Pancreas (tissue), 10 donors: ENCODE measurements around the gene TEX13B. TPM values are rescaled to one million over a fixed set of nuclear protein-coding genes. Genes with fewer than 3 reads are reported as not detected.

Experiments
- ATAC-seq, 4 donors: fragments of 200-7000 bp; cut with Tn5 transposase; one replicate each; pipeline versions ENCODE4 v1.8.0 to v1.9.1; 2020; ENCODE audit warnings: mild to moderate bottlenecking in 4 of 4, moderate library complexity in 4 of 4
- DNase-seq, 6 donors: peaks; one replicate each; pipeline ENCODE4 v3.0.0-alpha.2; 2020
- FAIRE-seq: peaks from 2 replicates; lab custom pipeline; 2012; peaks lifted over from hg19 to GRCh38; lab: Jason Lieb, UNC
- H3K27ac ChIP-seq, 4 donors: fragments of 200-600 bp; sonication (generic); 1 replicate in 3 of 4; 2 replicates in 1 of 4; pipeline versions ENCODE4 v1.5.0 to v1.8.0; 2020
- H3K27me3 ChIP-seq, 4 donors: fragments of 200-600 bp; one replicate each; pipeline ENCODE4 v1.8.0; 2021
- H3K36me3 ChIP-seq, 3 donors: fragments of 200-600 bp; sonication (generic) in 1 of 3; one replicate each; pipeline versions ENCODE4 v1.5.0 to v1.8.0; 2020 to 2021
- H3K4me1 ChIP-seq, 3 donors: fragments of 200-600 bp; one replicate each; pipeline ENCODE4 v1.8.0; 2021
- H3K4me3 ChIP-seq, 4 donors: fragments of 200-600 bp; sonication (generic) in 2 of 4; one replicate each; pipeline versions ENCODE4 v1.5.0 to v1.8.0; 2020 to 2021
- H3K9me3 ChIP-seq, 4 donors: fragments of 200-600 bp; one replicate each; pipeline ENCODE4 v1.8.0; 2021
- CTCF ChIP-seq, 4 donors: fragments of 200-600 bp; sonication (generic) in 3 of 4; IDR thresholded peaks; one replicate each; pipeline versions ENCODE4 v1.5.0 to v1.8.0; 2021; ENCODE audit warnings: antibody characterized with exemption in 4 of 4
- WGBS, 2 donors: extraction: QIAGEN DNeasy Blood & Tissue Kit; methylation state at CpG; one replicate each; pipeline ENCODE4 v1.1.7; 2013; 5-methylcytosine and 5-hydroxymethylcytosine counted together
- intact Hi-C, 3 donors: fragments of 100-400 bp; cut with DNase I; formaldehyde crosslinking; loops; one replicate each; pipeline versions ENCODE4 v1.11.1 to v1.14.2; 2022
- polyA plus RNA-seq, 2 donors: library from polyadenylated mRNA; stranded (reverse); fragments of 200-250 nt; gene quantifications; one replicate each; pipeline ENCODE4 v1.2.3, GENCODE V29; 2013
- total RNA-seq, 6 donors: library from RNA; stranded (reverse); fragmentation: NEBNext Ultra II Directional in 4 of 6; extraction: Animal tissue kit (Norgen Biotek cat#: 25700) in 4 of 6; gene quantifications; one replicate each; pipeline versions ENCODE4 v1.2.1 to v1.2.4, GENCODE V29; 2021 to 2023
- donor health status: healthy with polysubstance abuse.
- donor health status: DM: no; HTN: no; CAD: no; lungs with moderate emphysema.
- donor health status: DM: no; HTN: no; CAD: no.
- donor health status: control.
- donor health status: control.
- donor health status: Bipolar disorder and iron deficiency.
- donor health status: DM: yes; HTN: yes; CAD: no.
- donor health status: DM: no; HTN: no; CAD: no.
- donor health status: DM: no; HTN: no; CAD: no.
- donor health status: DM: yes; HTN: yes; CAD: no.

The TEX13B gene
- total RNA-seq (not detected), polyA plus RNA-seq (not detected)

GRCh38 chrX:107982356-107982755 lies at the start of gene TEX13B:
TSS of gene TEX13B (minus strand) at chrX:107982370. CDS start at chrX:107982127, 243 bp downstream.
- TF ChIP-seq CTCF (IDR thresholded peaks at IDR 0.05), result no peak
- intact Hi-C loops, result no loop called here
- H3K36me3 ChIP-seq, result no peaks in the 10 kb centered on the region
- ATAC-seq, result no peak
- 71 to 73% methylated on average over 6 of the region's 6 CpGs for WGBS, 2 donors
- H3K27me3 ChIP-seq, result no peaks in the 10 kb centered on the region
- no peaks in the 10 kb centered on the region for H3K9me3 ChIP-seq
- DNase-seq, result no peak
- no peak within 1 kb of the TSS for H3K4me3 ChIP-seq
- FAIRE-seq, result no peak
- no peak within 1 kb of the TSS for H3K27ac ChIP-seq
- H3K4me1 ChIP-seq, result no peaks in the 10 kb centered on the region

GRCh38 chrX:108029928-108030711 lies 48.0 kb upstream of the TEX13B start:
- TF ChIP-seq CTCF (IDR thresholded peaks at IDR 0.05), result no peak
- no peak for FAIRE-seq
- WGBS, 2 donors, result 85 to 89% methylated on average over 5 of the region's 5 CpGs
- H3K36me3 ChIP-seq, result no peaks in the 10 kb centered on the region
- no peak overlapping the region for H3K4me3 ChIP-seq
- intact Hi-C loops, result loop anchor here in 1 of 3 donors (5.0 kb wide), 1 partner anchor 32 kb away; no protein-coding TSS in a partner anchor
- H3K27me3 ChIP-seq, result peaks cover 0 to 6% (median 3%) of the 10 kb centered on the region in 4 donors
- no peaks in the 10 kb centered on the region for H3K4me1 ChIP-seq
- no peak overlapping the region for H3K27ac ChIP-seq
- no peaks in the 10 kb centered on the region for H3K9me3 ChIP-seq
- no peak for DNase-seq
- no peak for ATAC-seq

GRCh38 chrX:108028854-108029253 lies 46.7 kb upstream of the TEX13B start:
- Histone ChIP-seq H3K4me3 (no peak overlapping the region), H3K4me1 (no peaks in the 10 kb centered on the region), H3K27me3 (peaks cover 0 to 6% (median 3%) of the 10 kb centered on the region in 4 donors), H3K36me3 (no peaks in the 10 kb centered on the region), H3K9me3 (no peaks in the 10 kb centered on the region), H3K27ac (no peak overlapping the region)
- no peak for ATAC-seq
- TF ChIP-seq CTCF (IDR thresholded peaks at IDR 0.05), result no peak
- intact Hi-C loops, result loop anchor here in 1 of 3 donors (5.0 kb wide), 1 partner anchor 33 kb away; no protein-coding TSS in a partner anchor
- FAIRE-seq, result peak; percentile 23
- no peak for DNase-seq
- WGBS, 2 donors, result 85 to 94% methylated on average over 1 of the region's 1 CpG

GRCh38 chrX:108025954-108026600 lies 43.9 kb upstream of the TEX13B start:
- Histone ChIP-seq H3K27me3 (peaks cover 0 to 14% (median 3%) of the 10 kb centered on the region in 4 donors), H3K27ac (no peak overlapping the region), H3K4me3 (no peak overlapping the region), H3K36me3 (no peaks in the 10 kb centered on the region), H3K4me1 (no peaks in the 10 kb centered on the region), H3K9me3 (no peaks in the 10 kb centered on the region)
- intact Hi-C loops, result loop anchor here in 1 of 3 donors (5.0 kb wide), 1 partner anchor 36 kb away; no protein-coding TSS in a partner anchor
- no peak for TF ChIP-seq CTCF (IDR thresholded peaks at IDR 0.05)
- DNase-seq (no peak), ATAC-seq (no peak), FAIRE-seq (no peak)
- 59 to 61% methylated on average over 2 of the region's 2 CpGs for WGBS, 2 donors
